GM12878 (cell line): Measurements from ENCODE around the gene NDNF. TPM values are rescaled to one million over a fixed set of nuclear protein-coding genes. Genes with fewer than 3 reads are reported as not detected.

Experiments
- ATAC-seq: fragments of 200-7000 bp; cut with Tn5 transposase; 3 replicates; pipeline ENCODE4 v1.9.1; 2020; ENCODE audit warnings: mild to moderate bottlenecking, moderate library complexity
- BruUV-seq: library from RNA; stranded (reverse); fragments of 400-500 nt; replicated peaks from 2 replicates; lab custom pipeline; 2021; lab: Mats Ljungman, UMichigan
- CTCF ChIA-PET: fragments of 300-600 bp; sonication (Branson Sonifier 250); formaldehyde crosslinking; extraction: SDS; loops from one replicate; lab custom pipeline; 2021; ENCODE audit warnings: inconsistent platforms; lab: Yijun Ruan, JAX
- POLR2A ChIA-PET: fragments of 350-600 bp; formaldehyde crosslinking; extraction: SDS; loops from one replicate; lab custom pipeline; 2021; ENCODE audit warnings: inconsistent platforms; lab: Charles Lee
- RAD21 ChIA-PET: fragments of 300-600 bp; sonication (Branson Sonifier 250); formaldehyde crosslinking; loops from one replicate; lab custom pipeline; 2023; ENCODE audit warnings: antibody characterized with exemption; ENCODE audit not compliant: unreplicated experiment; lab: Charles Lee
- SMC1A ChIA-PET: fragments of 300-600 bp; sonication (Branson Sonifier 250); formaldehyde crosslinking; loops from one replicate; lab custom pipeline; 2023; ENCODE audit not compliant: unreplicated experiment, uncharacterized antibody; lab: Charles Lee
- DNase-seq: peaks from one replicate; pipeline ENCODE4 v3.0.0-alpha.2; 2011; ENCODE audit warnings: low read depth, low spot score
- FAIRE-seq: peaks from 3 replicates; lab custom pipeline; 2011; peaks lifted over from hg19 to GRCh38; lab: Jason Lieb, UNC
- H2AFZ ChIP-seq: 2 replicates; pipeline ENCODE4 v1.6.0; 2011; ENCODE audit warnings: low read depth, low read length, control low read depth; ENCODE audit not compliant: control insufficient read depth
- H3K27ac ChIP-seq: 2 replicates; pipeline ENCODE4 v1.5.1; 2011; ENCODE audit warnings: control low read depth; ENCODE audit not compliant: control insufficient read depth, insufficient read depth
- H3K27me3 ChIP-seq, 2 experiments: replicated peaks in 1 of 2; 2 replicates each; pipeline versions ENCODE4 v1.6.0 to v1.6.1; 2011; ENCODE audit warnings: low read length in 1 of 2; ENCODE audit not compliant: control insufficient read depth in 2 of 2, insufficient read depth in 2 of 2
- H3K36me3 ChIP-seq, 2 experiments: 2 replicates each; pipeline ENCODE4 v1.5.1; 2011; ENCODE audit warnings: low read length in 1 of 2; ENCODE audit not compliant: control insufficient read depth in 2 of 2, insufficient read depth in 2 of 2
- H3K4me1 ChIP-seq: 2 replicates; pipeline ENCODE4 v1.6.1; 2011; ENCODE audit warnings: mild to moderate bottlenecking, low read length, moderate library complexity, mixed read lengths; ENCODE audit not compliant: control insufficient read depth, insufficient read depth
- H3K4me2 ChIP-seq: 2 replicates; pipeline ENCODE4 v1.6.0; 2011; ENCODE audit warnings: control low read depth; ENCODE audit not compliant: control insufficient read depth, insufficient read depth
- H3K4me3 ChIP-seq: fragments of 200-600 bp; sonication (generic); 2 replicates; pipeline ENCODE4 v1.5.1; 2016
- H3K79me2 ChIP-seq: 2 replicates; pipeline ENCODE4 v1.6.0; 2011; ENCODE audit warnings: low read length; ENCODE audit not compliant: control insufficient read depth, insufficient read depth
- H3K9ac ChIP-seq: 2 replicates; pipeline ENCODE4 v1.8.0; 2011; ENCODE audit warnings: low read length, control low read depth, mixed read lengths; ENCODE audit not compliant: control insufficient read depth, insufficient read depth
- H3K9me3 ChIP-seq: replicated peaks from 3 replicates; pipeline ENCODE4 v1.5.1; 2011; ENCODE audit warnings: mild to moderate bottlenecking, low read length; ENCODE audit not compliant: control insufficient read depth, insufficient read depth
- H4K20me1 ChIP-seq: 2 replicates; pipeline ENCODE4 v1.6.0; 2011; ENCODE audit not compliant: control insufficient read depth, insufficient read depth
- ASH2L ChIP-seq: fragments of 300-600, 200-600 bp; sonication (generic); IDR thresholded peaks from 2 replicates; pipeline ENCODE4 v1.6.1; 2017; ENCODE audit warnings: low read depth, mild to moderate bottlenecking, borderline replicate concordance
- BMI1 ChIP-seq: fragments of 450-650 bp; IDR thresholded peaks from 2 replicates; pipeline ENCODE4 v1.6.1; 2016; ENCODE audit warnings: mild to moderate bottlenecking, moderate library complexity, borderline replicate concordance
- CEBPZ ChIP-seq: fragments of 150-350 bp; IDR thresholded peaks from 2 replicates; pipeline ENCODE4 v1.6.1; 2016; ENCODE audit warnings: low read depth, low read length
- CHD1 ChIP-seq: IDR thresholded peaks from 2 replicates; pipeline ENCODE4 v1.6.1; 2012; ENCODE audit warnings: low read depth, low read length, improper control_type of control experiment
- CHD4 ChIP-seq: fragments of 200-600 bp; sonication (generic); IDR thresholded peaks from 2 replicates; pipeline ENCODE4 v1.6.1; 2016; ENCODE audit warnings: mild to moderate bottlenecking
- DPF2 ChIP-seq: fragments of 450-650 bp; IDR thresholded peaks from 2 replicates; pipeline ENCODE4 v1.6.1; 2017; ENCODE audit warnings: mild to moderate bottlenecking
- HCFC1 ChIP-seq: fragments of 150-350 bp; IDR thresholded peaks from 2 replicates; pipeline ENCODE4 v1.6.1; 2014; ENCODE audit warnings: low read length
- NFYA ChIP-seq: IDR thresholded peaks from 2 replicates; pipeline ENCODE4 v1.6.1; 2011; ENCODE audit warnings: low read depth, mild to moderate bottlenecking, low read length, improper control_type of control experiment, borderline replicate concordance
- RCOR1 ChIP-seq: conservative IDR thresholded peaks from 2 replicates; pipeline ENCODE4 v1.6.1; 2012; ENCODE audit warnings: low read depth, low read length, improper control_type of control experiment
- SRF ChIP-seq, 2 experiments: IDR thresholded peaks; 2 replicates each; pipeline ENCODE4 v1.6.1; 2011; ENCODE audit warnings: low read depth in 2 of 2, low read length in 2 of 2, mild to moderate bottlenecking in 1 of 2, moderate library complexity in 1 of 2
- SUPT20H ChIP-seq: IDR thresholded peaks from 2 replicates; pipeline ENCODE4 v1.6.1; 2011; ENCODE audit warnings: low read depth, mild to moderate bottlenecking, low read length, moderate library complexity, borderline replicate concordance; ENCODE audit not compliant: control insufficient read depth
- TBL1XR1 ChIP-seq: IDR thresholded peaks from 2 replicates; pipeline ENCODE4 v1.6.1; 2012; ENCODE audit warnings: low read depth, low read length, improper control_type of control experiment
- ZNF207 ChIP-seq: fragments of 450-650 bp; IDR thresholded peaks from 2 replicates; pipeline ENCODE4 v1.6.1; 2014; ENCODE audit warnings: antibody characterized with exemption, mild to moderate bottlenecking, borderline replicate concordance
- ZSCAN29 ChIP-seq: fragments of 450-650 bp; IDR thresholded peaks from 2 replicates; pipeline ENCODE4 v1.6.1; 2017; ENCODE audit warnings: mild to moderate bottlenecking, moderate library complexity
- WGBS: methylation state at CpG from one replicate; pipeline ENCODE4 v1.1.6; 2016; ENCODE audit warnings: low lambda C conversion rate; ENCODE audit not compliant: insufficient replicate concordance, insufficient coverage; ENCODE audit errors: missing lambda C conversion rate; 5-methylcytosine and 5-hydroxymethylcytosine counted together
- in situ Hi-C: fragments of 300-500 bp; cut with MboI; formaldehyde crosslinking; loops from 9 replicates; pipeline ENCODE4 v1.14.3; 2018; ENCODE audit warnings: mixed read lengths
- intact Hi-C: fragments of 100-400 bp; cut with micrococcal nuclease; formaldehyde crosslinking; loops from one replicate; pipeline ENCODE4 v1.14.2; 2022; ENCODE audit not compliant: unreplicated experiment
- polyA plus RNA-seq, 11 experiments: library from polyadenylated mRNA; depleted of rRNA in 4 of 11; unstranded in 6 of 11; stranded (reverse) in 5 of 11; fragments of >200 nt; fragmentation: Nextera tagmentation in 4 of 11; fragmentation: Illumina TruSeq in 1 of 11; extraction: Ambion mirVana in 4 of 11; extraction: Trizol in 1 of 11; gene quantifications; 1 replicate in 1 of 11; 2 replicates in 10 of 11; pipeline versions ENCODE4 v1.2.1 to v1.2.3, GENCODE V29; 2011 to 2016; ENCODE audit warnings: inconsistent platforms in 2 of 11, missing spikeins in 2 of 11, low read depth in 1 of 11
- total RNA-seq, 4 experiments: library from RNA; depleted of rRNA in 3 of 4; stranded (reverse); fragments of >200 nt in 3 of 4; fragmentation: Illumina TruSeq in 1 of 4; extraction: Trizol in 1 of 4; gene quantifications; 2 replicates each; pipeline versions ENCODE4 v1.2.1 to v1.2.3, GENCODE V29; 2013 to 2021
- TF ChIP-seq, protein P1 (sequence below): IDR thresholded peaks from 2 replicates; pipeline ENCODE4 v1.6.1; 2012; ENCODE audit warnings: improper control_type of control experiment, low read depth, low read length; ENCODE audit not compliant: insufficient replicate concordance
- TF ChIP-seq, protein P2 (sequence below): fragments of 450-650 bp; IDR thresholded peaks from 2 replicates; pipeline ENCODE4 v1.6.1; 2014; ENCODE audit warnings: mild to moderate bottlenecking

Gene NDNF
- total and polyA plus RNA-seq, 10 of the 15 experiments (the other 5 are each of a cell fraction or from before 2014, with no cell fraction given): 0.26 TPM; not detected in 9

GRCh38 chr4:121034017-121034416 is 38.3 kb downstream of the NDNF start:
- no peak overlapping the region for H3K27ac ChIP-seq
- DNase-seq (no peak), FAIRE-seq (no peak), ATAC-seq (no peak)
- WGBS: 13% methylated on average over 3 of the region's 3 CpGs
- no peaks in the 10 kb centered on the region for H3K4me1 ChIP-seq
- ChIA-PET CTCF (interaction anchor here (0.9 to 1.3 kb wide), 2 partner anchors 24 to 62 kb away, joined by 3 to 5 read pairs; no protein-coding TSS in a partner anchor), POLR2A (interaction anchor here (0.6 kb wide), 1 partner anchor 135 kb away, joined by 6 read pairs; no protein-coding TSS in a partner anchor), SMC1A (no interaction called here), RAD21 (no interaction called here)
- no peak overlapping the region for H3K4me3 ChIP-seq
- no peaks in the 10 kb centered on the region for H3K9me3 ChIP-seq
- BruUV-seq: no TSS peak
- no peaks in the 10 kb centered on the region for H3K36me3 ChIP-seq
- no peaks in the 10 kb centered on the region for H3K79me2 ChIP-seq
- no peaks in the 10 kb centered on the region for H4K20me1 ChIP-seq
- H2AFZ ChIP-seq: no peak overlapping the region
- in situ Hi-C loops (no loop called here), intact Hi-C loops (no loop called here)
- no peak overlapping the region for H3K4me2 ChIP-seq
- H3K9ac ChIP-seq: no peak overlapping the region
- no peaks in the 10 kb centered on the region for H3K27me3 ChIP-seq
- TF ChIP-seq ZSCAN29: no peak
- TF ChIP-seq CHD4: no peak
- no peak for TF ChIP-seq ZNF207
- no peak for TF ChIP-seq NFYA
- no peak for TF ChIP-seq SRF (IDR thresholded peaks at IDR 0.05; ENCODE audit: low read depth in 2 of 2, low read length in 2 of 2)
- TF ChIP-seq SUPT20H: no peak
- TF ChIP-seq CHD1: no peak
- TF ChIP-seq BMI1: no peak
- no peak for TF ChIP-seq CEBPZ
- no peak for TF ChIP-seq TBL1XR1
- TF ChIP-seq, protein P1, sequence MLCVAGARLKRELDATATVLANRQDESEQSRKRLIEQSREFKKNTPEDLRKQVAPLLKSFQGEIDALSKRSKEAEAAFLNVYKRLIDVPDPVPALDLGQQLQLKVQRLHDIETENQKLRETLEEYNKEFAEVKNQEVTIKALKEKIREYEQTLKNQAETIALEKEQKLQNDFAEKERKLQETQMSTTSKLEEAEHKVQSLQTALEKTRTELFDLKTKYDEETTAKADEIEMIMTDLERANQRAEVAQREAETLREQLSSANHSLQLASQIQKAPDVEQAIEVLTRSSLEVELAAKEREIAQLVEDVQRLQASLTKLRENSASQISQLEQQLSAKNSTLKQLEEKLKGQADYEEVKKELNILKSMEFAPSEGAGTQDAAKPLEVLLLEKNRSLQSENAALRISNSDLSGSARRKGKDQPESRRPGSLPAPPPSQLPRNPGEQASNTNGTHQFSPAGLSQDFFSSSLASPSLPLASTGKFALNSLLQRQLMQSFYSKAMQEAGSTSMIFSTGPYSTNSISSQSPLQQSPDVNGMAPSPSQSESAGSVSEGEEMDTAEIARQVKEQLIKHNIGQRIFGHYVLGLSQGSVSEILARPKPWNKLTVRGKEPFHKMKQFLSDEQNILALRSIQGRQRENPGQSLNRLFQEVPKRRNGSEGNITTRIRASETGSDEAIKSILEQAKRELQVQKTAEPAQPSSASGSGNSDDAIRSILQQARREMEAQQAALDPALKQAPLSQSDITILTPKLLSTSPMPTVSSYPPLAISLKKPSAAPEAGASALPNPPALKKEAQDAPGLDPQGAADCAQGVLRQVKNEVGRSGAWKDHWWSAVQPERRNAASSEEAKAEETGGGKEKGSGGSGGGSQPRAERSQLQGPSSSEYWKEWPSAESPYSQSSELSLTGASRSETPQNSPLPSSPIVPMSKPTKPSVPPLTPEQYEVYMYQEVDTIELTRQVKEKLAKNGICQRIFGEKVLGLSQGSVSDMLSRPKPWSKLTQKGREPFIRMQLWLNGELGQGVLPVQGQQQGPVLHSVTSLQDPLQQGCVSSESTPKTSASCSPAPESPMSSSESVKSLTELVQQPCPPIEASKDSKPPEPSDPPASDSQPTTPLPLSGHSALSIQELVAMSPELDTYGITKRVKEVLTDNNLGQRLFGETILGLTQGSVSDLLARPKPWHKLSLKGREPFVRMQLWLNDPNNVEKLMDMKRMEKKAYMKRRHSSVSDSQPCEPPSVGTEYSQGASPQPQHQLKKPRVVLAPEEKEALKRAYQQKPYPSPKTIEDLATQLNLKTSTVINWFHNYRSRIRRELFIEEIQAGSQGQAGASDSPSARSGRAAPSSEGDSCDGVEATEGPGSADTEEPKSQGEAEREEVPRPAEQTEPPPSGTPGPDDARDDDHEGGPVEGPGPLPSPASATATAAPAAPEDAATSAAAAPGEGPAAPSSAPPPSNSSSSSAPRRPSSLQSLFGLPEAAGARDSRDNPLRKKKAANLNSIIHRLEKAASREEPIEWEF: no peak
- no peak for TF ChIP-seq HCFC1
- TF ChIP-seq ASH2L: no peak
- TF ChIP-seq, protein P2, sequence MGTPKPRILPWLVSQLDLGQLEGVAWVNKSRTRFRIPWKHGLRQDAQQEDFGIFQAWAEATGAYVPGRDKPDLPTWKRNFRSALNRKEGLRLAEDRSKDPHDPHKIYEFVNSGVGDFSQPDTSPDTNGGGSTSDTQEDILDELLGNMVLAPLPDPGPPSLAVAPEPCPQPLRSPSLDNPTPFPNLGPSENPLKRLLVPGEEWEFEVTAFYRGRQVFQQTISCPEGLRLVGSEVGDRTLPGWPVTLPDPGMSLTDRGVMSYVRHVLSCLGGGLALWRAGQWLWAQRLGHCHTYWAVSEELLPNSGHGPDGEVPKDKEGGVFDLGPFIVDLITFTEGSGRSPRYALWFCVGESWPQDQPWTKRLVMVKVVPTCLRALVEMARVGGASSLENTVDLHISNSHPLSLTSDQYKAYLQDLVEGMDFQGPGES: no peak
- TF ChIP-seq RCOR1: no peak
- no peak for TF ChIP-seq DPF2
